Trophoblast cell (in vitro differentiated cells and primary cell): ENCODE results near the gene SLC7A5.
"Not testable (repeated sequence)": the region's sequence is repeated elsewhere in the genome, so short reads cannot be mapped to it uniquely, and the experiment has no call there.

ENCODE experiments used
- DNase-seq, 2 donors: peaks; one replicate each; pipeline ENCODE4 v3.0.0-alpha.2; 2016
- H2AFZ ChIP-seq: 2 replicates; pipeline ENCODE4 v1.6.1; 2013; ENCODE audit warnings: low read length, moderate library complexity, mild to moderate bottlenecking; ENCODE audit not compliant: insufficient read depth, poor library complexity
- H2AK5ac ChIP-seq: 2 replicates; pipeline ENCODE4 v1.6.1; 2013; ENCODE audit warnings: mild to moderate bottlenecking, low read length
- H2BK120ac ChIP-seq: 2 replicates; pipeline ENCODE4 v1.6.1; 2013; ENCODE audit warnings: low read length, mild to moderate bottlenecking, moderate library complexity; ENCODE audit not compliant: insufficient read depth, poor library complexity
- H2BK12ac ChIP-seq: 2 replicates; pipeline ENCODE4 v1.6.1; 2013; ENCODE audit warnings: mild to moderate bottlenecking, low read length, moderate library complexity
- H2BK5ac ChIP-seq: 2 replicates; pipeline ENCODE4 v1.6.1; 2013; ENCODE audit warnings: low read length, low read depth, moderate library complexity, mild to moderate bottlenecking; ENCODE audit not compliant: poor library complexity
- H3K14ac ChIP-seq: 2 replicates; pipeline ENCODE4 v1.6.1; 2013; ENCODE audit warnings: mild to moderate bottlenecking, low read length
- H3K18ac ChIP-seq: 2 replicates; pipeline ENCODE4 v1.6.1; 2013; ENCODE audit warnings: mild to moderate bottlenecking, low read length
- H3K23ac ChIP-seq: 2 replicates; pipeline ENCODE4 v1.6.1; 2013; ENCODE audit warnings: low read length
- H3K27ac ChIP-seq: 2 replicates; pipeline ENCODE4 v1.5.1; 2013; ENCODE audit warnings: low read depth, mild to moderate bottlenecking, inconsistent platforms, low read length, moderate library complexity
- H3K27me3 ChIP-seq: 2 replicates; pipeline ENCODE4 v1.6.1; 2013; ENCODE audit warnings: inconsistent platforms, mild to moderate bottlenecking, low read length, moderate library complexity; ENCODE audit not compliant: insufficient read depth
- H3K36me3 ChIP-seq, 2 experiments: 1 replicate in 1 of 2; 2 replicates in 1 of 2; pipeline ENCODE4 v1.6.1; 2013; ENCODE audit warnings: low read length in 2 of 2, mild to moderate bottlenecking in 2 of 2, moderate library complexity in 1 of 2; ENCODE audit not compliant: insufficient read depth in 2 of 2, control insufficient read depth in 1 of 2
- H3K4ac ChIP-seq: 2 replicates; pipeline ENCODE4 v1.6.1; 2013; ENCODE audit warnings: low read depth, mild to moderate bottlenecking, low read length, moderate library complexity
- H3K4me1 ChIP-seq, 2 experiments: 1 replicate in 1 of 2; 2 replicates in 1 of 2; pipeline ENCODE4 v1.6.1; 2013; ENCODE audit warnings: low read length in 2 of 2, mild to moderate bottlenecking in 2 of 2, moderate library complexity in 1 of 2; ENCODE audit not compliant: insufficient read depth in 2 of 2, control insufficient read depth in 1 of 2
- H3K4me2 ChIP-seq: 2 replicates; pipeline ENCODE4 v1.6.1; 2013; ENCODE audit warnings: inconsistent platforms, mild to moderate bottlenecking, low read length, moderate library complexity
- H3K4me3 ChIP-seq: 2 replicates; pipeline ENCODE4 v1.5.1; 2013; ENCODE audit warnings: mild to moderate bottlenecking, low read depth, low read length, inconsistent platforms
- H3K79me1 ChIP-seq: one replicate; pipeline ENCODE4 v1.6.1; 2013; ENCODE audit warnings: low read length
- H3K79me2 ChIP-seq: 2 replicates; pipeline ENCODE4 v1.6.1; 2013; ENCODE audit warnings: low read length, mild to moderate bottlenecking; ENCODE audit not compliant: control insufficient read depth, insufficient read depth, poor library complexity
- H3K9ac ChIP-seq: 2 replicates; pipeline ENCODE4 v1.6.1; 2013; ENCODE audit warnings: mild to moderate bottlenecking, low read length
- H3K9me3 ChIP-seq: 2 replicates; pipeline ENCODE4 v1.6.1; 2013; ENCODE audit warnings: low read depth, mild to moderate bottlenecking, control low read depth, inconsistent platforms, low read length; ENCODE audit not compliant: insufficient read depth
- H4K12ac ChIP-seq: 2 replicates; pipeline ENCODE4 v1.6.1; 2013; ENCODE audit warnings: low read depth, mild to moderate bottlenecking, low read length, moderate library complexity
- H4K8ac ChIP-seq: 2 replicates; pipeline ENCODE4 v1.6.1; 2013; ENCODE audit warnings: low read depth, mild to moderate bottlenecking, low read length, moderate library complexity
- H4K91ac ChIP-seq: one replicate; pipeline ENCODE4 v1.6.1; 2013; ENCODE audit warnings: low read depth, mild to moderate bottlenecking, low read length, moderate library complexity
- WGBS: extraction: QIAGEN DNeasy Blood & Tissue Kit; methylation state at CpG from one replicate; pipeline ENCODE4 v1.1.7; 2013; ENCODE audit warnings: missing lambda C conversion rate; ENCODE audit not compliant: insufficient read length, insufficient coverage; ENCODE audit errors: extremely low coverage; 5-methylcytosine and 5-hydroxymethylcytosine counted together

SLC7A5 gene

GRCh38 chr16:87880117-87880696, 10.9 kb upstream of the SLC7A5 start:
- WGBS = no CpG with 5 or more reads among the region's 17 CpGs
- no peaks in the 10 kb centered on the region for H3K79me2 ChIP-seq
- H3K36me3 ChIP-seq = no peaks in the 10 kb centered on the region
- no peak overlapping the region for H4K12ac ChIP-seq
- H2AFZ ChIP-seq = no peak overlapping the region
- peaks cover 5% of the 10 kb centered on the region for H3K9me3 ChIP-seq
- H3K4me2 ChIP-seq = no peak overlapping the region
- H2BK5ac ChIP-seq = no peak overlapping the region
- H3K4me1 ChIP-seq = peaks cover 5 to 10% of the 10 kb centered on the region in 2 experiments
- H3K27me3 ChIP-seq = no peaks in the 10 kb centered on the region
- H3K4ac ChIP-seq = no peak overlapping the region
- H4K91ac ChIP-seq = no peak overlapping the region
- H4K8ac ChIP-seq = no peak overlapping the region
- no peak overlapping the region for H3K27ac ChIP-seq
- H3K14ac ChIP-seq = no peak overlapping the region
- no peak for DNase-seq
- no peak overlapping the region for H2BK12ac ChIP-seq
- H2BK120ac ChIP-seq = no peak overlapping the region
- H3K79me1 ChIP-seq = no peaks in the 10 kb centered on the region
- no peak overlapping the region for H3K18ac ChIP-seq
- no peak overlapping the region for H3K9ac ChIP-seq
- no peak overlapping the region for H2AK5ac ChIP-seq
- H3K4me3 ChIP-seq = no peak overlapping the region
- no peak overlapping the region for H3K23ac ChIP-seq

- H3K9me3 ChIP-seq, H3K18ac ChIP-seq, DNase-seq, H3K4ac ChIP-seq, H3K79me2 ChIP-seq, H3K4me2 ChIP-seq, H3K4me3 ChIP-seq, H3K36me3 ChIP-seq, H3K9ac ChIP-seq, H2AFZ ChIP-seq, H2BK5ac ChIP-seq, H2AK5ac ChIP-seq, H4K12ac ChIP-seq, H4K91ac ChIP-seq, H3K23ac ChIP-seq, H3K79me1 ChIP-seq, H3K27ac ChIP-seq, H3K27me3 ChIP-seq, H4K8ac ChIP-seq, H2BK120ac ChIP-seq, H2BK12ac ChIP-seq, H3K14ac ChIP-seq: not testable (repeated sequence)
- no CpG with 5 or more reads among the region's 5 CpGs for WGBS
- peaks cover 8 to 16% of the 10 kb centered on the region in 2 experiments for H3K4me1 ChIP-seq
Observed at GRCh38 chr16:87879411-87880013, 10.2 kb upstream of the SLC7A5 start.

GRCh38 chr16:87878704-87879103, 9.4 kb upstream of the SLC7A5 start:
- Histone ChIP-seq H3K14ac (no peak overlapping the region), H3K4ac (no peak overlapping the region), H4K91ac (no peak overlapping the region), H3K9me3 (peaks cover 5% of the 10 kb centered on the region), H3K9ac (no peak overlapping the region), H3K4me1 (peaks cover 8 to 16% of the 10 kb centered on the region in 2 experiments), H3K4me2 (no peak overlapping the region), H3K23ac (no peak overlapping the region), H3K79me1 (no peaks in the 10 kb centered on the region), H3K36me3 (no peaks in the 10 kb centered on the region), H3K79me2 (no peaks in the 10 kb centered on the region), H2AFZ (no peak overlapping the region), H2BK5ac (no peak overlapping the region), H4K12ac (no peak overlapping the region), H2AK5ac (no peak overlapping the region), H2BK12ac (no peak overlapping the region), H3K27ac (no peak overlapping the region), H3K27me3 (no peaks in the 10 kb centered on the region), H3K4me3 (no peak overlapping the region), H2BK120ac (no peak overlapping the region), H4K8ac (no peak overlapping the region), H3K18ac (no peak overlapping the region)
- DNase-seq = no peak
- WGBS = no CpG with 5 or more reads among the region's 5 CpGs

- Histone ChIP-seq H4K12ac (no peak overlapping the region), H3K18ac (no peak overlapping the region), H3K79me2 (no peaks in the 10 kb centered on the region), H3K4me1 (peaks cover 10 to 16% of the 10 kb centered on the region in 2 experiments), H3K4me3 (no peak overlapping the region), H4K8ac (no peak overlapping the region), H2BK12ac (no peak overlapping the region), H3K79me1 (no peaks in the 10 kb centered on the region), H2AFZ (no peak overlapping the region), H3K9me3 (peaks cover 5% of the 10 kb centered on the region), H3K23ac (no peak overlapping the region), H3K4ac (no peak overlapping the region), H3K36me3 (no peaks in the 10 kb centered on the region), H3K9ac (no peak overlapping the region), H2BK120ac (no peak overlapping the region), H2AK5ac (no peak overlapping the region), H3K14ac (no peak overlapping the region), H3K4me2 (no peak overlapping the region), H3K27me3 (no peaks in the 10 kb centered on the region), H3K27ac (no peak overlapping the region), H2BK5ac (no peak overlapping the region), H4K91ac (no peak overlapping the region)
- WGBS = no CpG with 5 or more reads among the region's 19 CpGs
- DNase-seq = peak in 1 of 2 donors; percentile 29
Observed at GRCh38 chr16:87877942-87878507, 8.7 kb upstream of the SLC7A5 start.
